CD4-positive, alpha-beta T cell treated with Interleukin-10 for 1 hour (primary cell): ENCODE measurements around the gene M1AP.
A peak's percentile ranks its signal among the peaks of the same experiment; 100 is the strongest.

Experiments
- DNase-seq: peaks from one replicate; pipeline ENCODE4 v3.0.0-alpha.2; 2020

M1AP gene

GRCh38 chr2:74593826-74594772 is 54.0 kb downstream of the M1AP start:
- no peak for DNase-seq

DNA sequence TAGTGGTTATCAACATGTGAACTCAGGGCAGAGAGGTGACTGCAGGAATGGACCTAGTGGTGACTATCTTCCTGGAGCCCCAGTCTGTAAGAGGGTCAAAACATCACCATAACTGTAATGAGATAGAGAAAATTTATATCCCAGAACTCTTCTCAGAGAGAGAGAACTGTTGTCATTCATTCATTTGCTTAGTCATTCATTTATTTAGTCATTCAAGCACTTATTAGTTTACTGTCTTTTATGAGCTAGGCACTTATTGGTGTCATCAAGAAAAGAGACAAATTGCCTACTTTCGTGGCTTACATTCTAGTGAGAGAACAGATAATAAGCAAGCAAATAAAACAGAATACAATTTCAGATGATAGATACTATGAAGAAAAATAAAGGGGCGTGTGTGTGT is 59.5 kb downstream of the M1AP start:
- DNase-seq = no peak

- peak; percentile 77 for DNase-seq
These were observed 60.4 kb downstream of the M1AP start for GRCh38 chr2:74587664-74588277.

GRCh38 chr2:74585406-74586185 is 62.5 kb downstream of the M1AP start:
- peak; percentile 2 for DNase-seq

GRCh38 chr2:74584088-74584645 is 64.0 kb downstream of the M1AP start:
- DNase-seq = no peak

DNA sequence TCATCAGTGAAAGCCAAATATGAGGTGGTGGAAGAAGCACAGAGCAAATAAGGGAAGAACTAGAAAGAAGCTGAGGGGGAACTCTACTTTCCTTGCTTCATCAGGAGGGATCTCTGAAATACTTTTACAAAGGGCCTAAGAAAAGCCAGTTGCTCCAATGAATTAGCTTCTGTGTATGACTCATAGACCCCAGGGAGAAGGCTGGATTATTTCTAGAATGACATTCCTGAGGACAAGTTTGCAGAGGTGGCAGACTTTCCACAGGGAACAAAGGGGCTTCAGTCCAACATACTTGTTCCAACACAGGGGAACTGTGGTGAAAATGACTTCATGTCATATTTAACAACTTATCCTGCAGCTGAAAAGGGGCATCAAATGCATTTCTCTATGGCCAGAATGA is 64.6 kb downstream of the M1AP start:
- DNase-seq = no peak

DNA sequence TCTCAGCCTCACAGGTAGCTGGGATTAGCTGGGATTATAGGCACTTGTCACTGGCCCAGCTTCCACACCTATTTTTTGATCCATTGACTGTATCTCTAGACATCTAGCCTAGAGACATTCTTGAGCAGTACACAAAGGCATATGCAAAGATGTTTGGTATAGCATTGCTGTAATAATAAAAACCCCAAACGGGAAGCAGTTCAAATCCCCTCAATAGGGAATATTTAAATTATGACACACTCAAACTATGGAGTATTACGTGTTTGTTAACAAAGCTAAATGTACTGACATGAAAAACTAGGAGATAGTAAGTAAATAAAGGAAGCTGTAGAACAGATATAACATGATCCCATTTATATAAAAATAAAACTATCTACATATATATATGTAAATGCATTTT is 65.9 kb downstream of the M1AP start:
- DNase-seq = no peak

GRCh38 chr2:74581463-74581862 is 66.7 kb downstream of the M1AP start:
- DNase-seq = no peak

DNA sequence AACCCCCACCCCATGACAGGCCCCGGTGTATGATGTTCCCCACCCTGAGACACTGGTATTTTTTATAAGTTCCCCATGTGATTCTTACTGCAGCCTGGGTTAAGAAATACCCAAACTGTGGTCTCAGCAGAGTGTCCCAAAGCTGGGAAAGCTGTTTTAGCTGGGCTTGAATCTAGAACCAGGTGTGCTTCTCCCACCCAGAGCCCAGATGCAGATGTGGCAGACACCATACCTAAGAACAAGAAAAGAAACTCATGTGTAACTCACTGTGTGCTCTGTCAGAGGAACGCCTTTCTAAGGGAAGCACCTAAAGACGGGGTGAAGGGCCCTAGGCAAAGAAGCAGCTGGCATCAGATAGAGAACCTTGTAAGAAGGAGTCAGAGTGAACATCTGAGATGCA is 69.7 kb downstream of the M1AP start:
- DNase-seq = no peak

- DNase-seq = no peak
These were observed 70.7 kb downstream of the M1AP start for GRCh38 chr2:74577448-74577847.

DNA sequence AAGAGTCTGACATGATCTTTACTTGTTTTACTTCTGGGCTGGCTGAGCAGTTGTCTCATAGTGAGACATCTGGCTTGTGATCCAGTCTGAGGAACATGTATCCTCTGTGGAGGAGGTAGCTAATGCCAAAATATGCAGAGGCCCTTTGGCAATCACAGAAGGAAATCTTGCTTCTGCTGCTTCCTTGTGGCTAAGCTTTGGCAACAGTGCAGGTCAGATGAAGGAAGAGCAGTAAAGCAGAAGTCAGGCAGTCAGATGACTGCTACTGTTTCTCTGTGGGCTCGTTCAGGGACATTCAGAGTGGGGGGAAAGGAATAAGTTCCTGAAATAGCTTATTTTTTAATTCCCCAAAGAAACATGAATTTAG is 71.3 kb downstream of the M1AP start:
- no peak for DNase-seq

GRCh38 chr2:74576211-74576862 is 71.8 kb downstream of the M1AP start:
- DNase-seq = no peak

DNA sequence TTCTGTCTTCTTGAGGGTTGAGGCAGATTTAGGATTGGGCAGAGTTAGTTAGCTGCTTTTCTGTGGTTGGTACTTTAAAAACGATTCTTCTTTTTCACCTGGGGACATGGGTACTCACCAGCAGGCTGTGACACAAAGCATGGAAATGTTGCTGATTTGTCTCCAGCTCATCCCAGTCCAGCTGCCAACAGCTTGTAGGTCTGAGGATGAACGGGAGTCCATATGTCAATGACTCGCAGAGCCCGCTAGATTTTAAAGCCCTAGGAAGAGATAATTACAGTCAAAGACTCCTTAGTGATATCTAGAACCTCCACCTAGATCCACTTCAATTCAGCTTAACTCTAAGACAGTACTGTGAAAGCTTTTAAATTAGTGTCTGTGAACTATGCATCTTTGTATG is 72.8 kb downstream of the M1AP start:
- DNase-seq = no peak

- DNase-seq = peak; percentile 47
These were observed 74.2 kb downstream of the M1AP start for GRCh38 chr2:74573747-74574562.

GRCh38 chr2:74572178-74572925 is 75.8 kb downstream of the M1AP start:
- no peak for DNase-seq

DNA sequence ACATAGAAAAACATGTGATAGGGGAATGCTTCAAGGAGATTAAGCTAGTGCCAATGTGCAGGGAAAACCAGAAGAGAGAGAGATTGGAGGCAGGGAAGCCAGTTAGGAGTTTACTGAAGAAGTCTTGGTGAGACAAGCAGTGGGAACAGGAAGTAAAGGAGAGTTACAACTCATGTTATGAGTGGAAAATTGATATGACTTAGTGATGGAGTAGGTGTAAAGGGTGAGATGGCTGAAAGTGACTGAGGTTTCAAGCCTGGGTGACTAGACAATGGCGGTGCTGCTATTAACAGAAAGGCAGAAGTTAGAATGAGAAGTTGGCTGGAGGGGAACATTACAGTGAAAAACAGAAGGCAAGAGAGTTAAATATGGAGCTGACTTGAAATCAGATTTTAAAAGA is 77.1 kb downstream of the M1AP start:
- DNase-seq = no peak

- no peak for DNase-seq
These were observed 78.4 kb downstream of the M1AP start for GRCh38 chr2:74569686-74570085.

GRCh38 chr2:74567881-74568280 is 80.2 kb downstream of the M1AP start:
- no peak for DNase-seq

- DNase-seq = no peak
These were observed 81.4 kb downstream of the M1AP start for GRCh38 chr2:74566754-74567085.

DNA sequence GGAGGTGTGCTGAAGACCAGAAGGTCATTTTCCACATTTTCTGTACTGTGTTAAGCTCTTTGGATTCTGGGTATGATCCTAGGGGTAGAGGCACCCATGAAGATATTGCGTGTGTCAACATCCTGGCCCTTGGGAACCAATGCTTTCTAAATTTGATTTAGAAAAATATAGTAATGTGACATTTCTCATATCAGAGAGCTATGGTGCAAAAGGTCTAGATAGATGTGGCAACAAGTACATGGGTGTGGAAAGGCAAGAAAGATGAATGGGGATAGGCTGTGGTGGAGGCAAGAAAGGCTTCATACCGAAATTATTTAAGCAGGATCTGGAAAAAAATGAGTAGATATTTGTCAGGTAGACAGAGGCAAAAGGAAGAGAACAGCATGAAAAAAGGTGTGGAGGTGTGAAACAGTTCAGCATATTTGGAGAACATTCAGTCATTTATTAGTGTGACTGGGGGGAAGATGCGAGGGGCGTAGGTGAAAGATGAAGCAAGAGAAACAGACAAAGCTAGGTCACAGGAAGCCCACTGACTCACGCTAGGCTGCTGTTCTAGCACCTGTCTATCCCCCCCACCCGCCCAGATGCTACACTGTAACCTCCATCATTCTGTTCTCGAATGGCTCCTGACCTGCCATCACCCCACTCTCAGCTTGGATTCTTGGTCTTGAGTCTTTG is 81.9 kb downstream of the M1AP start:
- DNase-seq = no peak

DNA sequence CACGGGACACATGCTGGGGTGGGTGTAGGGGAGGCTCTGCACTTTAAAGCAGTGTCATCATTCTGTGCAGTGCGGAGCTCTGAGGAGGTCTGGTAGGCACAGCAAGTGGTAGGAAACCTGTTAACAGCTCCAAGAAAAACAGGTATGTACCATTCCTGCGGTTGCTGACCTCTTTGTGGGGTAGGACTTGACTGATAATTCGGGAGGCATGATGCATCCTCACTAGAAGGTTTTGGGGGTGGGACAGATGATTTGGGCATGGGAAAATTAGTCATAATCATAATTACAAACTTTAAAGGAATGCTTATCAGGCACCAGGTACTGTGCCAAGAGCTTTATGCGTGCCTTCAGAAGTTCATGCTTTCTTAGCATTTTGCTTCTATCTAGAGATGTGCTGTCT is 83.9 kb downstream of the M1AP start:
- no peak for DNase-seq
